ENCODE data around the gene TSC2. TPM values are rescaled to one million over a fixed set of nuclear protein-coding genes. Genes with fewer than 3 reads are reported as not detected.

TSC2 gene
- total RNA-seq, 1 donor from 2014 or later: 241 TPM

- H3K27ac Mint-ChIP-seq: no peak overlapping the region
- no peaks in the 10 kb centered on the region for H3K4me1 Mint-ChIP-seq (ENCODE audit: low read depth)
- no peaks in the 10 kb centered on the region for H3K27me3 Mint-ChIP-seq
- no peaks in the 10 kb centered on the region for H3K9me3 Mint-ChIP-seq (ENCODE audit: low read depth)
- TF ChIP-seq CTCF (IDR thresholded peaks at IDR 0.05; ENCODE audit: unreplicated experiment): no peak
- DNase-seq (ENCODE audit: low spot score, unreplicated experiment): no peak
- no peak overlapping the region for H3K4me3 Mint-ChIP-seq (ENCODE audit: low read depth)
- peaks cover 9% of the 10 kb centered on the region for H3K36me3 Mint-ChIP-seq (ENCODE audit: insufficient read depth)
These were observed 29.2 kb downstream of the TSC2 start for GRCh38 chr16:2077016-2077415.

- no peak overlapping the region for H3K4me3 Mint-ChIP-seq (ENCODE audit: low read depth)
- peaks cover 9% of the 10 kb centered on the region for H3K36me3 Mint-ChIP-seq (ENCODE audit: insufficient read depth)
- no peak for DNase-seq (ENCODE audit: low spot score, unreplicated experiment)
- H3K27me3 Mint-ChIP-seq: no peaks in the 10 kb centered on the region
- H3K9me3 Mint-ChIP-seq (ENCODE audit: low read depth): no peaks in the 10 kb centered on the region
- H3K4me1 Mint-ChIP-seq (ENCODE audit: low read depth): no peaks in the 10 kb centered on the region
- no peak for TF ChIP-seq CTCF (IDR thresholded peaks at IDR 0.05; ENCODE audit: unreplicated experiment)
- H3K27ac Mint-ChIP-seq: no peak overlapping the region
These were observed 29.9 kb downstream of the TSC2 start for GRCh38 chr16:2077696-2078095.

- H3K4me3 Mint-ChIP-seq (ENCODE audit: low read depth): no peak overlapping the region
- DNase-seq (ENCODE audit: low spot score, unreplicated experiment): no peak
- no peaks in the 10 kb centered on the region for H3K27me3 Mint-ChIP-seq
- H3K4me1 Mint-ChIP-seq (ENCODE audit: low read depth): no peaks in the 10 kb centered on the region
- no peak for TF ChIP-seq CTCF (IDR thresholded peaks at IDR 0.05; ENCODE audit: unreplicated experiment)
- peaks cover 10% of the 10 kb centered on the region for H3K36me3 Mint-ChIP-seq (ENCODE audit: insufficient read depth)
- no peak overlapping the region for H3K27ac Mint-ChIP-seq
- H3K9me3 Mint-ChIP-seq (ENCODE audit: low read depth): no peaks in the 10 kb centered on the region
These were observed 30.3 kb downstream of the TSC2 start for GRCh38 chr16:2078096-2078495.

GRCh38 chr16:2078691-2079090, 30.9 kb downstream of the TSC2 start:
- no peaks in the 10 kb centered on the region for H3K9me3 Mint-ChIP-seq (ENCODE audit: low read depth)
- H3K27me3 Mint-ChIP-seq: no peaks in the 10 kb centered on the region
- H3K36me3 Mint-ChIP-seq (ENCODE audit: insufficient read depth): peaks cover 10% of the 10 kb centered on the region
- H3K27ac Mint-ChIP-seq: no peak overlapping the region
- H3K4me3 Mint-ChIP-seq (ENCODE audit: low read depth): no peak overlapping the region
- DNase-seq (ENCODE audit: low spot score, unreplicated experiment): no peak
- H3K4me1 Mint-ChIP-seq (ENCODE audit: low read depth): no peaks in the 10 kb centered on the region
- no peak for TF ChIP-seq CTCF (IDR thresholded peaks at IDR 0.05; ENCODE audit: unreplicated experiment)

- no peak for TF ChIP-seq CTCF (IDR thresholded peaks at IDR 0.05; ENCODE audit: unreplicated experiment)
- Mint-ChIP-seq H3K9me3 (ENCODE audit: low read depth) (no peaks in the 10 kb centered on the region), H3K27ac (no peak overlapping the region), H3K4me1 (ENCODE audit: low read depth) (no peaks in the 10 kb centered on the region), H3K4me3 (ENCODE audit: low read depth) (no peak overlapping the region), H3K27me3 (no peaks in the 10 kb centered on the region), H3K36me3 (ENCODE audit: insufficient read depth) (peaks cover 10% of the 10 kb centered on the region)
- no peak for DNase-seq (ENCODE audit: low spot score, unreplicated experiment)
These were observed 31.6 kb downstream of the TSC2 start for GRCh38 chr16:2079311-2079800.
